D721Med (cell line): ENCODE results near the gene KDM4C.

Source experiments
- DNase-seq: peaks from one replicate; pipeline ENCODE4 v3.0.0; 2011; ENCODE audit warnings: low spot score; ENCODE audit not compliant: insufficient read length
- FAIRE-seq: peaks from 2 replicates; lab custom pipeline; 2011; peaks lifted over from hg19 to GRCh38; lab: Jason Lieb, UNC
- TF ChIP-seq, protein P1 (sequence below): IDR thresholded peaks from 2 replicates; pipeline ENCODE4 v1.5.1; 2012; ENCODE audit warnings: mild to moderate bottlenecking, control low read depth; ENCODE audit not compliant: insufficient read depth; ENCODE audit errors: missing control alignments

Gene KDM4C

DNA sequence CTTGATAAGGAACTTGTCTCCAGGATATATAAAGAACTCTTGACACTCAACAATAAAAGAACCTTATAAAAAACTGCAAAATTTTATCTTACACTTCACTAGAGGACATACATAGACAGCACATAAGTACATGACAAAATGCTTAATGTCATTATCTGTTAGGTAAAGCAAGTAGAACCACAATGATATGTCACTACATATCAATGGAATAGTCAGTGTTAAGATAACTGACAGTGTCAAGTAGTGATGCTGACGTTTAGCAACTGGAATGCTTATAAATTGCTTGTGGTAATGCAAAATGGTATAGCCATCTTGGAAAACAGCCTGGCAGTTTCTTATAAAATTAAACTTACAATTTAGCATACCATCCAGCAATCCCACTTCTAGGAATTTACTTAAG, 314.1 kb downstream of the KDM4C start:
- TF ChIP-seq, protein P1, sequence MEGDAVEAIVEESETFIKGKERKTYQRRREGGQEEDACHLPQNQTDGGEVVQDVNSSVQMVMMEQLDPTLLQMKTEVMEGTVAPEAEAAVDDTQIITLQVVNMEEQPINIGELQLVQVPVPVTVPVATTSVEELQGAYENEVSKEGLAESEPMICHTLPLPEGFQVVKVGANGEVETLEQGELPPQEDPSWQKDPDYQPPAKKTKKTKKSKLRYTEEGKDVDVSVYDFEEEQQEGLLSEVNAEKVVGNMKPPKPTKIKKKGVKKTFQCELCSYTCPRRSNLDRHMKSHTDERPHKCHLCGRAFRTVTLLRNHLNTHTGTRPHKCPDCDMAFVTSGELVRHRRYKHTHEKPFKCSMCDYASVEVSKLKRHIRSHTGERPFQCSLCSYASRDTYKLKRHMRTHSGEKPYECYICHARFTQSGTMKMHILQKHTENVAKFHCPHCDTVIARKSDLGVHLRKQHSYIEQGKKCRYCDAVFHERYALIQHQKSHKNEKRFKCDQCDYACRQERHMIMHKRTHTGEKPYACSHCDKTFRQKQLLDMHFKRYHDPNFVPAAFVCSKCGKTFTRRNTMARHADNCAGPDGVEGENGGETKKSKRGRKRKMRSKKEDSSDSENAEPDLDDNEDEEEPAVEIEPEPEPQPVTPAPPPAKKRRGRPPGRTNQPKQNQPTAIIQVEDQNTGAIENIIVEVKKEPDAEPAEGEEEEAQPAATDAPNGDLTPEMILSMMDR, result no peak
- no peak for FAIRE-seq
- DNase-seq, result no peak

DNA sequence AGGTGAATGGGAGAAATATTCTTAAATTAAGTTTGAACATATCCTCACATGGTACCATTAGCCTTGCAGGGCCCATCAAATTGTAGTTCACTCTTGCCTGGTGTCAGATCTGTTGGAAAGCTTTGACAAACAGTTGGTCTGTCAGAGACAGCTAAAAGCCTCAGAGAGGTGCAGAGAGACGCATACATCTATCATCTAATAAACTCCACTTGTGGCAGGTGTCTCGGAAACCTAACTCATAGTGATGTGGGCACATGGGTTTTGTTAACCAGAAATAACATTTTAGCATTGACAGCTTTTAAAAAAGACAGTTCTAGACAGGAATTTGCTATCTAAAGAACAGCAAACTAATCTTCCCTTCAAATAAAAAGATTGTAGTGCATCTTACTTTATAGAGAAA, 315.9 kb downstream of the KDM4C start:
- FAIRE-seq, result no peak
- TF ChIP-seq, protein P1, result no peak
- no peak for DNase-seq

DNA sequence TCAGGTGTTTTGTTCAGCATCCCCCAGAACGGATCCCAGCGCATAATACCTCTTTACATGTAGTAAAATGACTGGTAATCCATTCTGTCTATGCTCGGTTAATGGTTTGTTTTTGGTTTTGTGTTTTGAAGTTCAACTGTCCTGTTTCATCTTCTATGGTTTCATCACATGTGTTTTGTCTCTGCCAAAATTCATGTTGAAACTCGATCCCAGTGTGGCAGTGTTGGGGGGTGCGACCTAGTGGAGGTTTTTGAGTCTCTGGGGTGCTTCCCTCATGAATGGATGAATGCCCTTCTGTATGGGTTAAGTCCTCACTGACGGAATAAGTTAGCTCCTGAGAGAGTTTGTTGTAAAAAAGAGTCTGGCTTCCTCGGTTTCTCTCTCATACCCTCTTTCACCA, 317.4 kb downstream of the KDM4C start:
- DNase-seq, result no peak
- TF ChIP-seq, protein P1, result no peak
- FAIRE-seq, result no peak

DNA sequence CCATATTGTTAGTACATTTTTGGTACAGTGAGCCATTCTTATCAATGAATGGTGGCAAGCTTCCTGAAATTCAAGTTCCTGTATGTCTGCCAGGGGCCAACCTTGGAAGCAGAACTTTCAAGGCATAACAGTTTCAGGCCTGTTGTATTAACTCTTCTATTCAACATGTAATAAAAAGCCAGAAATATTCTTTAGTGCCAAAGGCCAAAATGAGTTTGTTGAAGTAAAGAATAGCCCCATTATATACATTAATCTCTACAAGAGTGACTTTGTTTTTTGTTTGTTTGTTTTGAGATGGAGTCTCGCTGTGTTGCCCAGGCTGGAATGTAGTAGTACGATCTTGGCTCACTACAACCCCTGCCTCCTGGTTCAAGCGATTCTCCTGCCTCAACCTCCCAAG, 321.3 kb downstream of the KDM4C start:
- TF ChIP-seq, protein P1, result no peak
- FAIRE-seq (no peak), DNase-seq (no peak)

DNA sequence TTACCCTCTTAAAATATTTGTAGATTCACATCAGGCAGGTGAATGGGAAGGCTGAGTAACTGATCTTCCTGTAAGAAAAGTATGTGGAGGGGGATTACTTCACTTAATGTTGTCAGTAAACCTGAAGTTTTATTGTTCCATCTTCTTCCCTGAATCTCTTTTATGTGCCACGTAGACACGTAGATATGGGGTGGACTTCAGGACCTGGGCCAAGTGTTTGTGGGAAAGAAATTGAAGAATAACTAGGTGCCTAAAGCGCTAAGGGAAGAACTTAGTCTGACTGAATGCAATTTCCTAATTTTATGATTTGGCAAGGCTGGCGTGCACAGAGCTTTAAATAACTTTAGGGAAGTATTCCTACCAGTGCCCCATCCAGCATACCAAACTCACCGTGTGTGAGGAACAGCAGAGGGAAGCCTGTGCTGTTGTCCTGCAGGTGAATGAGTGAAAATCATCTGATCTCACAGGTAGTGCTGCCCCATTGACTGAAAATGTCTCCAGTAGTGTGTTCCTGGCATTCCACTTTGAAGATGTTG, 323.4 kb downstream of the KDM4C start:
- FAIRE-seq (no peak), DNase-seq (no peak)
- TF ChIP-seq, protein P1, result no peak

DNA sequence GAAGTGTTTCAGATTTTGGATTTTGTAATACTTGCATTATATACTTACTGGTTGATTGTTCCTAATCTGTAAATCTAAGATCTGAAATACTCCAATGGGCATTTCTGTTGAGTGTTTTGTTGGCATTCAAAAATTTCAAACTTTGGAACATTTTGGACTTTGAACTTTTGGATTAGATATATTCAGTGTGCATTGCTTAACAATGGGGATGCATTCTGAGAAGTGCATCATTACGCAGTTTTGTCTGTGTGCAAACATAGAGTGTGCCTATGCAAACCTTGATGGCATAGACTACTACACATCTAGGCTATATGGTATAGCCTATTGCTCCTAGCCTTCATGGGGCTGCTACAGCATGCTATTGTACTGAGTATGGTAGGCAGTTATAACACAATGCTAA, 325.4 kb downstream of the KDM4C start:
- DNase-seq (no peak), FAIRE-seq (no peak)
- TF ChIP-seq, protein P1, result no peak

DNA sequence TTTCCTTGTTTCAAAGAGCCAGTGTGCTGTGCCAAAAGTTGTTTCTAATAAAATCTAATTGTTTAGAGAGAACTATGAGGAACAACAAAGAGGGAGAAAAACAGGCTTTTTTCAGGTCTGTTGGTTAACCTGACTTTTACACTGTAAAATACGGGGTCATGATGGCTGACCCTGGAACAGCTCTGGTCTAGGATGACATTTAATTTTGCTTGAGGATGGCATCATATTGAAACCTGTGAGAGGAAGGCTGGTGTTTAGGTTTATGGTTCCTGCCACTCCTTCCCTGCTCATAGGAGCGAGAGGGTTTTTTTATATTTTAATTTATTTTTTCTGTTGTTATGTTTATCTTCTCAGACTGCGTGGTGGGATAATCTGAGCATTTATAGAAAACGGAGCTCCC, 327.6 kb downstream of the KDM4C start:
- no peak for DNase-seq
- TF ChIP-seq, protein P1, result no peak
- FAIRE-seq, result no peak
